Upper lobe of right lung (tissue), 1 donor: ENCODE measurements around the gene SPAM1. TPM values are rescaled to one million over a fixed set of nuclear protein-coding genes. Genes with fewer than 3 reads are reported as not detected.

ENCODE experiments used
- ATAC-seq: fragments of 200-7000 bp; cut with Tn5 transposase; one replicate; pipeline ENCODE4 v1.9.1; 2020; ENCODE audit warnings: mild to moderate bottlenecking, moderate library complexity
- DNase-seq: peaks from one replicate; pipeline ENCODE4 v3.0.0-alpha.2; 2020
- H3K27ac ChIP-seq: fragments of 200-600 bp; one replicate; pipeline ENCODE4 v1.8.0; 2022
- H3K27me3 ChIP-seq: fragments of 200-600 bp; one replicate; pipeline ENCODE4 v1.8.0; 2022; ENCODE audit warnings: mild to moderate bottlenecking
- H3K36me3 ChIP-seq: fragments of 200-600 bp; one replicate; pipeline ENCODE4 v1.8.0; 2022
- H3K4me1 ChIP-seq: fragments of 200-600 bp; one replicate; pipeline ENCODE4 v1.8.0; 2022
- H3K4me3 ChIP-seq: fragments of 200-600 bp; one replicate; pipeline ENCODE4 v1.8.0; 2022; ENCODE audit warnings: mild to moderate bottlenecking
- H3K9me3 ChIP-seq: fragments of 200-600 bp; one replicate; pipeline ENCODE4 v1.8.0; 2022
- intact Hi-C: fragments of 100-400 bp; cut with DNase I; formaldehyde crosslinking; loops from one replicate; pipeline ENCODE4 v1.11.0; 2022
- total RNA-seq: library from RNA; stranded (reverse); fragmentation: NEBNext Ultra II Directional; extraction: Animal tissue kit (Norgen Biotek cat#: 25700); gene quantifications from one replicate; pipeline ENCODE4 v1.2.1, GENCODE V29; 2021
- TF ChIP-seq, protein P1 (sequence below): fragments of 200-600 bp; IDR thresholded peaks from one replicate; pipeline ENCODE4 v1.8.0; 2022; ENCODE audit warnings: antibody characterized with exemption
- donor health status: DM: no; HTN: yes; CAD: no; lungs with severe emphysema.

SPAM1 gene
- total RNA-seq, 1 donor from 2014 or later: not detected

DNA sequence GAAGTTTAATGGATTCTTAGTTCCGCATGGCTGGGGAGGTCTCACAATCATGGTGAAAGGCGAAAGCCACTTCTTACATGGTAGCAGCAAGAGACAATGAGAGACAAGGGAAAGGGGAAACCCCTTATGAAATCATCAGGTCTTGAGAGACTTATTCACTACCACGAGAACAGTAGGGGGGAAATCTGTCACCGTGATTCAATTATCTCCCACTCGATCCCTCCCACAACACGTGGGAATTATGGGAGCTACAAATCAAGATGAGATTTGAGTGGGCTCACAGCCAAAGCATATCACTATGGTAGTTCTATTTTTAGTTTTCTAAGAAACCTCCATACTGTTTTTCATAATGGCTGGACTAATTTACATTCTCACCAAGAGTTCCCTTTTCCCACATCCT lies 36.7 kb downstream of the SPAM1 start:
- Histone ChIP-seq H3K27ac (no peak overlapping the region), H3K27me3 (no peaks in the 10 kb centered on the region), H3K4me3 (no peak overlapping the region), H3K9me3 (no peaks in the 10 kb centered on the region), H3K4me1 (no peaks in the 10 kb centered on the region), H3K36me3 (no peaks in the 10 kb centered on the region)
- TF ChIP-seq, protein P1, sequence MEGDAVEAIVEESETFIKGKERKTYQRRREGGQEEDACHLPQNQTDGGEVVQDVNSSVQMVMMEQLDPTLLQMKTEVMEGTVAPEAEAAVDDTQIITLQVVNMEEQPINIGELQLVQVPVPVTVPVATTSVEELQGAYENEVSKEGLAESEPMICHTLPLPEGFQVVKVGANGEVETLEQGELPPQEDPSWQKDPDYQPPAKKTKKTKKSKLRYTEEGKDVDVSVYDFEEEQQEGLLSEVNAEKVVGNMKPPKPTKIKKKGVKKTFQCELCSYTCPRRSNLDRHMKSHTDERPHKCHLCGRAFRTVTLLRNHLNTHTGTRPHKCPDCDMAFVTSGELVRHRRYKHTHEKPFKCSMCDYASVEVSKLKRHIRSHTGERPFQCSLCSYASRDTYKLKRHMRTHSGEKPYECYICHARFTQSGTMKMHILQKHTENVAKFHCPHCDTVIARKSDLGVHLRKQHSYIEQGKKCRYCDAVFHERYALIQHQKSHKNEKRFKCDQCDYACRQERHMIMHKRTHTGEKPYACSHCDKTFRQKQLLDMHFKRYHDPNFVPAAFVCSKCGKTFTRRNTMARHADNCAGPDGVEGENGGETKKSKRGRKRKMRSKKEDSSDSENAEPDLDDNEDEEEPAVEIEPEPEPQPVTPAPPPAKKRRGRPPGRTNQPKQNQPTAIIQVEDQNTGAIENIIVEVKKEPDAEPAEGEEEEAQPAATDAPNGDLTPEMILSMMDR: no peak
- intact Hi-C loops: no loop called here
- DNase-seq: no peak
- no peak for ATAC-seq

DNA sequence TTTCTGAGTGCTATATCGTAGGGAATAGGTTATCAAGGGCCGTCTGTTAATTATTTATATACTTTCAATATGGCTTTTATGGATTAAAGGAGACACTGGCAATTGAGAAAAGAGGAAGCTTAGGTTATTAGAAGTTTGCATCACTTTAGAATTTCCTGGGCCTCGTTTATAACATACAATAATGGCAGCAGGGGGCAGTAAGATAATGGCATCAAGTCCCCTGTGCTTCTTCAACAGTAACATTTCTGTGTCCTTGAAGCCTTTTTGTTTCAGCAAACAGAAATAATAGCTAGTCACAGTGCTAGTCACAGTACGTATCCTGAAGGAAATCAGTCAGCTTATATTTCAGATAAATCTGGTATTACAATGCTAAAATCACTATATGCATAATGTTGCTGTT lies 41.9 kb downstream of the SPAM1 start:
- DNase-seq: no peak

DNA sequence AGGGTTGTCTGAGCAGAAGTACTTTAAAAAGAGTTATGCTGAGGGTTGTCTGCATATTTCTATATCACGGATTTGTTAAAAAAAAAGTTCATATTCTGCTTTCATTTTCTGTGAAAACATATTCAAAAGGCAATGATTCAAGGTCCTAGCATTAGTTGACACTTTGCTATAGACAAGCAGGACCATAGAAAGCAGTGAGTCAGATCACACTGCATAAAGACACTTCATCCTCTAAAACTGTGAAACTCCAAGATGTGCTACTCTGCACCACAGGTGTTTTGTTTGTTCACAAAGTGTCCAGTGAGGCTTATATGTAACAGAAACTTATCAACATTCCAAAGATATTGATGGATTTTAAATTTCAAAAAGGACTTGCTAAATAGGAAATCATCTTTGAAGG lies 47.0 kb downstream of the SPAM1 start:
- H3K4me1 ChIP-seq: no peaks in the 10 kb centered on the region
- H3K27me3 ChIP-seq: no peaks in the 10 kb centered on the region
- no peak for ATAC-seq
- H3K9me3 ChIP-seq: no peaks in the 10 kb centered on the region
- DNase-seq: no peak
- H3K36me3 ChIP-seq: no peaks in the 10 kb centered on the region
- no peak overlapping the region for H3K27ac ChIP-seq
- no peak overlapping the region for H3K4me3 ChIP-seq
- intact Hi-C loops: no loop called here
- TF ChIP-seq, protein P1: no peak

More for the DNA sequence above, 41.9 kb downstream of the SPAM1 start:
- TF ChIP-seq, protein P1: no peak
- ATAC-seq: no peak
- intact Hi-C loops: no loop called here
- Histone ChIP-seq H3K36me3 (no peaks in the 10 kb centered on the region), H3K9me3 (no peaks in the 10 kb centered on the region), H3K27ac (no peak overlapping the region), H3K27me3 (no peaks in the 10 kb centered on the region), H3K4me1 (no peaks in the 10 kb centered on the region), H3K4me3 (no peak overlapping the region)

DNA sequence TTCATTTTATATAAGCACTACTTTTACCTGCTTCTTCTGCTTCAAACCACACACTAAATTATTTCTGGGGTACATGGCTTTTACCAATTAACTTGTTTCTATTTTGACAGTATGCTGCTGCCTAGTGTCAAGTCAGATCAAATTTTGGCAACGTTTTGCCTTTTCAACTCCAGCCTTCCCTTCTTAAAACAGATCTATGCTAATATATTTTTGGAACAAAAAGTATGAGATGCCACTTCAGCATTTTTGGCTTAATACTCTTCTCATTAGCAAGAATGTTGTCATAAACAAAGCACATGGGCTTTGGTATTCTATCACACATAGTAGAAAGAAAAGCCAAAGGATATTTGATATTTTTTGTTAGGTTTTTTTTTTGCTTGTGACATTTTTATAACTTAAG lies 47.8 kb downstream of the SPAM1 start:
- no peak for ATAC-seq
- H3K4me3 ChIP-seq: no peak overlapping the region

DNA sequence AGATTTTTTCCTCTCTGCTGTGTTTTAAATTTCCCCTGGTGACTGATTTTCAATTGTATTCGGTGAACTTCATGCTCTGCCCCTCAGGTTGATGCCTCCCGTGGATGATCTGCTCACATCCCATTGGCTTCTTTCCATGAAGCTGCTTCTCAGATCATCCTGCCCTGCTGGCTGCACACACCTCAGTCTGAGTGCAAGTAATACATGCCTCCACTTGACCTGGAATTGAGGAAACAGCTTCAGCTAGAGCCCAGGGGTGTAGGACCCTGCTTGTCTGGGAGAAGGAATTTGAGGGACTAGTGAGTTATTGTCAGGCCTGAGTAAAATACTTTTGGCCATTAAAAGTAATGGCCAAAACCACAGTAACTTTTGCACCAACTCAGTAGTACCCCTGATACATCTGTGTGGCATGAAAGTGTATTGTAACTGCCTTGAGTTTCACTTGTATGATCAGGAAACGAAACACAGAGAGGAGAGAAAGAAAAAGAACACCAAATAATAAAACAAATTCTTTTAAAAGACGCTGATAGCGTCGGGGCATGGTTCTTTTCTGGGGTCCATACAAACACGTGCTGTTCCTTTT lies 49.4 kb downstream of the SPAM1 start:
- TF ChIP-seq, protein P1: no peak
- Histone ChIP-seq H3K4me3 (no peak overlapping the region), H3K9me3 (no peaks in the 10 kb centered on the region), H3K27me3 (no peaks in the 10 kb centered on the region), H3K36me3 (no peaks in the 10 kb centered on the region), H3K4me1 (no peaks in the 10 kb centered on the region), H3K27ac (no peak overlapping the region)
- intact Hi-C loops: no loop called here
- DNase-seq (no peak), ATAC-seq (no peak)

More for the DNA sequence above, 47.8 kb downstream of the SPAM1 start:
- TF ChIP-seq, protein P1: no peak
- no peaks in the 10 kb centered on the region for H3K27me3 ChIP-seq
- H3K27ac ChIP-seq: no peak overlapping the region
- no peaks in the 10 kb centered on the region for H3K4me1 ChIP-seq
- no peak for DNase-seq
- H3K36me3 ChIP-seq: no peaks in the 10 kb centered on the region
- intact Hi-C loops: no loop called here
- H3K9me3 ChIP-seq: no peaks in the 10 kb centered on the region

DNA sequence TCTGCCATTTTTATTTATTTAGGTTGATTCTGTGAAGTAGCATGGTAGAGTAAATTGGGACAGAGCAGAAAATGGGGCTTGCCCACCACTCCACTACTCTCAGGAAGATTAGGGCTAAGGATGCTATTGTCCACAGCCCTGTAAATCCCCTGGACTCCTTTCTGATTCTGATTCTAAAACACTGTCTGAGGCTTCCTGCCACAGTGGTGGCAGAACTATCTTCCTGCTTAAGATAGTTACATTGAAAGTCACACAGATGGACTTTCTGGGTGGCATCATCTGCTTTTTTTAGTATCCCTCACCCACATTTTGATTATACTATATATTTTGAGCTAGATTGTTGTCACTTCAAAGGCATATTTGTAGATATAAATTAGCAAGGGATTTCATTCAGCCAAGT lies 50.0 kb downstream of the SPAM1 start:
- Histone ChIP-seq H3K4me1 (no peaks in the 10 kb centered on the region), H3K27ac (no peak overlapping the region), H3K27me3 (no peaks in the 10 kb centered on the region), H3K4me3 (no peak overlapping the region), H3K36me3 (no peaks in the 10 kb centered on the region), H3K9me3 (no peaks in the 10 kb centered on the region)
- ATAC-seq: no peak
- DNase-seq: no peak
- TF ChIP-seq, protein P1: no peak
- intact Hi-C loops: no loop called here
